Measurements from ENCODE around the gene RRP36.

GRCh38 chr6:43074847-43075669, 53.6 kb downstream of the RRP36 start:
- TF ChIP-seq POLR2A (IDR thresholded peaks at IDR 0.05) (no peak), CTCF (IDR thresholded peaks at IDR 0.05) (no peak)

Data from thyroid gland (tissue), 4 donors.